Coronary artery (tissue), 2 donors: ENCODE measurements around the gene C3orf62.

Experiments used
- DNase-seq: peaks from one replicate; pipeline ENCODE4 v3.0.0-alpha.2; 2017; ENCODE audit warnings: low spot score
- H3K27ac ChIP-seq, 2 donors: fragments of 200-600 bp; sonication (generic); one replicate each; pipeline ENCODE4 v1.5.1; 2016 to 2019
- H3K4me3 ChIP-seq: fragments of 200-600 bp; sonication (generic); 2 replicates; pipeline ENCODE4 v1.5.1; 2016; ENCODE audit warnings: mild to moderate bottlenecking, moderate library complexity
- TF ChIP-seq, protein P1 (sequence below): fragments of 200-600 bp; sonication (generic); IDR thresholded peaks from one replicate; pipeline ENCODE4 v1.5.1; 2019; ENCODE audit warnings: antibody characterized with exemption

Gene C3orf62

DNA sequence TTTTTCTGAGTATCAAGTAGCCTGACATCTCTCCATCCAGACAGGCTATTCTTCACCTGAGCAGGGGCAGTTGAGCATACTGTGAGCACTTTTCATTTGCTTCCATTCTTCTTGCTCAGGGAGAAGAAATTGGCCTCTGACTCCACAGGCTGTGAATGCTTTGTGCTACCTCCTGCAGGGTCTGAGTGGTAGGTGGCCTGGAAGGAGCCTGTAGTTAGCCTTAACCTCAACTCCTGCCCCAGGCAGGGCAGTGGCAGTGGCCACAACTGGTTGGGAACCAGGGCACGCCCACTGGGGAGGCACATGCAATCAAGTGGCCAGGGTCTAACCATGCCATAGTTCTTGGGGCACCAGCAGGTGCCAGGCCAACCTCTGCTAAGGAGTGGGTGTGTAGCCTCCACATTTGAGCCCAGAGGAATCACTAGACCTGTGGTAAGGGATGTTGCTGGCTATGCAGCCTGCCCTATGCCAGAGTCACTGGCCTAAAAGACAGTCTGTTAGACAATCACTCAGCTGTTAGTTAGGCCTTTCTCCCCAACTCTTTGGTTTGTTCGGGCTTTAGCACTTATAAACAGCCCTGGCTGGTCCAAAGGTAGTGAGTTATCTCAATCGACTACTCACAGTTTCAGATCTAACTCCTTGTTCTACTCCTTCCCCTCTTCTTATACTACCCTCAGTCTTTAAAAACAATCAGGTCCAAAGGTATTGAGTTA is 7.4 kb downstream of the C3orf62 start:
- Histone ChIP-seq H3K4me3 (no peak overlapping the region), H3K27ac (no peak overlapping the region)
- TF ChIP-seq, protein P1, sequence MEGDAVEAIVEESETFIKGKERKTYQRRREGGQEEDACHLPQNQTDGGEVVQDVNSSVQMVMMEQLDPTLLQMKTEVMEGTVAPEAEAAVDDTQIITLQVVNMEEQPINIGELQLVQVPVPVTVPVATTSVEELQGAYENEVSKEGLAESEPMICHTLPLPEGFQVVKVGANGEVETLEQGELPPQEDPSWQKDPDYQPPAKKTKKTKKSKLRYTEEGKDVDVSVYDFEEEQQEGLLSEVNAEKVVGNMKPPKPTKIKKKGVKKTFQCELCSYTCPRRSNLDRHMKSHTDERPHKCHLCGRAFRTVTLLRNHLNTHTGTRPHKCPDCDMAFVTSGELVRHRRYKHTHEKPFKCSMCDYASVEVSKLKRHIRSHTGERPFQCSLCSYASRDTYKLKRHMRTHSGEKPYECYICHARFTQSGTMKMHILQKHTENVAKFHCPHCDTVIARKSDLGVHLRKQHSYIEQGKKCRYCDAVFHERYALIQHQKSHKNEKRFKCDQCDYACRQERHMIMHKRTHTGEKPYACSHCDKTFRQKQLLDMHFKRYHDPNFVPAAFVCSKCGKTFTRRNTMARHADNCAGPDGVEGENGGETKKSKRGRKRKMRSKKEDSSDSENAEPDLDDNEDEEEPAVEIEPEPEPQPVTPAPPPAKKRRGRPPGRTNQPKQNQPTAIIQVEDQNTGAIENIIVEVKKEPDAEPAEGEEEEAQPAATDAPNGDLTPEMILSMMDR: no peak
- DNase-seq: no peak

DNA sequence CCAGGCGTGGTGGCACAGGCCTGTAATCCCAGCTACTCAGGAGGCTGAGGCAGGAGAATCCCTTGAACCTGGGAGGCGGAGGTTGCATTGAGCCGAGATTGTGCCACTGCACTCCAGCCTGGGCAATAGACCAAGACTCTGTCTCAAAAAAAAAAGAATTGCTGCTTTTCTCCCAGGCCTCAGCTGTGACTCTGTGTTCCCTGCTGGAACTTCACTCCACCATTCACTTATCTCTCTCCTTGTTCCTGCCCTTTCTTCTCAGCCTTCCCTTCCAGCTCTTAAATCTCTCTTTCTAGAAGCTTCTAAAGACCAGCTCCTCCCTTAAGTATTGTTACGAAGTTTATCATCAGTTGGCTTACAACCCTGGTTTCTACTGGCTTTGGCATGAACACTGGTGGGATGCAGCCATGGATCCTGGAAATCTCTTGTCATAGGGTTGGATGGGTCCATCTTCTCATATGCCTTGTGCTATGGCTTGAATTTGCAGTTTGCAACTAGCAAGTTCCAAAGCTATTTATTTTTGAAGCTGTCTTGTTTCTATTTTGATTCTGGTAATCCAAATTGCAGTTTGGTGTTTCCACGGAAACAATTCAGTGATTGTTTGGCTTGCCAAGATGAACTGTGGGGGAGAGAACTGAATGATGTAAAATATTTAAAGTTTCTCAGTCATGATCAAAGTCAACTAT is 10.5 kb downstream of the C3orf62 start:
- TF ChIP-seq, protein P1: no peak
- DNase-seq: no peak
- H3K4me3 ChIP-seq: no peak overlapping the region
- H3K27ac ChIP-seq: peak overlapping the region in 1 of 2 donors; percentile 68

DNA sequence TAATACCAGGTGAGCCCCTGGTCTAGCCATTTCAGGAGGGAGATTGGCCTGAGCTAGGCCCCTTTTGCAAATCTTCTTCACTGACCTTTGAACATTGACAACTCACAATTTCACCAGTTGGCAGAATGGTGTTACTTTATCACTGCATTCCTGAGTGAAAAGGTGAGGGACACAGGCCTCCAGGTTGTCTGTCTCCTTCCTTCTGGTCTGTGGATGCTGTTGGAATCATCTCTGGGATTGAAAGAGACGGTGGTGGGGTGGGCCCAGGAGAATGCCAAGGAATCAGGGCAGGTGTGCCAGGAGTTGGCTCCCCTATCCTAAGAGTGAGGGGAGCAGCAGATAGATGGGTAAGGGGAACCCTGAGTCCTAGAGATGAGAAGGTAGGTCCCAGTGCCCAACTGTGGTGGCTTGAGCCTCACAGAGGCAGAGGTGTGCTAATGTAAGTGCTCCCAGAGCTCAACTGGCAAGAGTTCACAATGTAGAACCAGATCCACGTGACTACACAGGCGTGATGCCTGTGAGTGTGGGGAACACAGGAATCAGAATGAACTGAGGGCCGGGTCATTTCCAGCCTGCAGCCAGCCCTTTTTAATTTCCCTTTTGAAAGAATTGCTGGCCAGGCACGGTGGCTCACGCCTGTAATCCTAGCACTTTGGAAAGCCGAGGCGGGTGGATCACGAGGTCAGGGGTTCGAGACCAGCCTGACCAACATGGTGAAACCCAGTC is 11.2 kb downstream of the C3orf62 start:
- Histone ChIP-seq H3K27ac (peak overlapping the region in 1 of 2 donors; percentile 68), H3K4me3 (no peak overlapping the region)
- no peak for DNase-seq
- TF ChIP-seq, protein P1: no peak

DNA sequence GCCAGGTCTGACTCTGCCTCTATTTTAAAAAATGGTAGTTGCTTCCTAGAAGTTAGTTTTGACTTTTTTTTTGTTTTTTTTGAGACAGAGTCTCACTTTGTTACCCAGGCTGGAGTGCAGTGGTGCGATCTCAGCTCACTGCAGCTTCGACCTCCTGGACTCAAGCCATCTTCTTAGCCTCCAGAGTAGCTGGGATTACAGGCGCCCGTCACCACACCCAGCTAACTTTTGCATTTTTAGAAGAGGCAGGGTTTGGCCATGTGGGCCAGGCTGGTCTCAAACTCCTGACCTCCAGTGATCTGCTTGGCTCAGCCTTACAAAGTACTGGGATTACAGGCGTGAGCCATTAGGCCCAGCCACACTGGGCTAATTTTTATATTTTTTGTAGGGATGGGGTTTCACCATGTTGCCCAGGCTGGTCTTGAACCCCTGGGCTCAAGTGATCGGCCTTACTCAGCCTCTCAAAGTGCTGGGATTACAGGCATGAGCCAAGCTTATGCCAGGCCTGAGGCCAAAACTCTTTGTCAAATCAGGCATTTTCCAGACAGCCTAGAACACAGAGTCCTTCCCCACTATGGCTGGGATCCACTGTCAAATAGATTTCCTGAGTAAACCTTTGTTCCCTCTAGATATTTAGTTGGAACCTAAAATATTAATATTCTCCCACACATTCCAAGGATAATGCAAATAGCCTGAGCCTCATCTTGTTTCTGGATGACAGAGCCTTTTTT is 13.7 kb downstream of the C3orf62 start:
- Histone ChIP-seq H3K4me3 (no peak overlapping the region), H3K27ac (no peak overlapping the region)
- DNase-seq: no peak
- TF ChIP-seq, protein P1: no peak

DNA sequence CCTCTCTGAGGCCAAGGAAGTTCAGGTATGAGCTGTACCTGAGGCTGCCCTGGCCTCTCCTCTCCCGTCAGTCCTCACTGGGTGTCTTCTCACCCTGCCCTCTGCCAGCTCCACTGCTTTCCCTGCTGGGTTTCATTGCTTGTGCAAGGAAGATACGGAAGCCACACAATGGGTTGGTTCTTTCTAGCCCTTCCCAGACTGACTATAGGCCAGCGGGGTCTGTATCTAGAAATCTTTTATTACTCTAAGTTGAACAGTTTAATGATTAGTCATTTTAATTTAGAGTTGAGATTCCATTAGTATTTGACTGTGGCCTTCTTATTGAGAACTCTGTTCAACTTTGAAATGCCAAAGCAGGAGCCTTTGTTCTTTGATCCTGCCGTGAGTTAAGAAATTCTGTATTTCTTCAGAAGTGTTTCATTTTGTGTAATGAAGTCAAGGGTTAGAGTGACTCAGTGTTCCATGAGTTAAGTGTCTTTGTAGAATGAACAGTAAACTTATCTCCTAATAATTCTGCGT is 16.2 kb downstream of the C3orf62 start:
- DNase-seq: no peak
- H3K27ac ChIP-seq: no peak overlapping the region
- TF ChIP-seq, protein P1: no peak
- no peak overlapping the region for H3K4me3 ChIP-seq

DNA sequence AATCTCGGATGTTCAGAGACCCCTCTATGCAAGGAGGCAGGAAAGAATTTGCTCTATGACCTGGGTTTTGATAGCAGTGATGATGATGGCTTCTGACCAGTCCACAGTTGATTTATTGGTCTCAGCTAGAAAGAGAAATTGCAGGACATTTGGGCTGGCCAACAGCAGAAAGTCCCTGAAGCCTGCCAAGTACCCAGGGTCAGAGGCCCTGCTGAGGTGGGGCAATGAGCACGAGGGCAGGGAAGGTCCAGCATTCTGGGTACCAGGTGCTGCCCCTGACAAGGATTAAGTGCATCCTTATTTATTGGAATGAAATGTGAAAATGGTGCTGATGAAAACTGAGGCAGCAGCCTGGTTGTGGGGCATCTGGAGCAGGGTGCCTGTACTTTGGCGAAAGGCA is 19.8 kb downstream of the C3orf62 start:
- TF ChIP-seq, protein P1: no peak
- Histone ChIP-seq H3K4me3 (no peak overlapping the region), H3K27ac (no peak overlapping the region)
- DNase-seq: no peak
